Activated CD8-positive, alpha-beta T cell treated with anti-CD3 and anti-CD28 coated beads, Interleukin-2, amount 10 ng/mL, durations not matched to agents 7 days and 5 days (primary cell): Measurements from ENCODE around the gene CASQ1. TPM values are rescaled to one million over a fixed set of nuclear protein-coding genes. Genes with fewer than 3 reads are reported as not detected.

Source experiments
- total RNA-seq, 2 experiments: library from RNA; stranded (reverse); gene quantifications; one replicate each; pipeline ENCODE4 v1.2.3, GENCODE V29; 2021

Gene CASQ1
- total RNA-seq, 2 experiments from 2014 or later: not detected

Other genes with a start within 250 kb of the CASQ1 start
- gene IGSF9, start 245.0 kb upstream of the CASQ1 start, total RNA-seq: not detected
- not detected for gene SLAMF9, start 236.3 kb upstream of the CASQ1 start, total RNA-seq
- gene PIGM, start 158.6 kb upstream of the CASQ1 start, total RNA-seq: 1 to 10 TPM; 4.2 to 4.5 TPM
- gene KCNJ10, start 120.4 kb upstream of the CASQ1 start, total RNA-seq: not detected
- not detected for gene KCNJ9, start 109.0 kb upstream of the CASQ1 start, total RNA-seq
- gene IGSF8, start 92.0 kb upstream of the CASQ1 start, total RNA-seq: 10 to 100 TPM; 41.7 to 44.4 TPM
- gene ATP1A2, start 74.8 kb upstream of the CASQ1 start, total RNA-seq: not detected
- gene ATP1A4, start 39.0 kb upstream of the CASQ1 start, total RNA-seq: not detected
- 10 to 100 TPM; 27.3 to 35.2 TPM for gene PEA15, start 14.8 kb downstream of the CASQ1 start, total RNA-seq
- gene DCAF8, start 72.0 kb downstream of the CASQ1 start, total RNA-seq: 10 to 100 TPM; 81.9 to 85.9 TPM
- 10 to 100 TPM; 42.3 to 42.7 TPM for gene PEX19, start 94.6 kb downstream of the CASQ1 start, total RNA-seq
- 100 to 1,000 TPM; 121 to 128 TPM for gene COPA, start 152.7 kb downstream of the CASQ1 start, total RNA-seq
- 10 to 100 TPM; 52.7 to 59.7 TPM for gene NCSTN, start 152.8 kb downstream of the CASQ1 start, total RNA-seq
- under 1 TPM; 0.24 to 0.47 TPM for gene NHLH1, start 176.5 kb downstream of the CASQ1 start, total RNA-seq
- gene VANGL2, start 210.0 kb downstream of the CASQ1 start, total RNA-seq: not detected